Dermis blood vessel endothelial cell (primary cell): ENCODE data around the gene ACOXL. TPM values are rescaled to one million over a fixed set of nuclear protein-coding genes. Genes with fewer than 3 reads are reported as not detected.

Experiments used
- DNase-seq: peaks from one replicate; pipeline ENCODE4 v3.0.0; 2010
- total RNA-seq: library from RNA; depleted of rRNA; stranded (reverse); fragments of >200 nt; gene quantifications from 2 replicates; pipeline ENCODE4 v1.2.3, GENCODE V29; 2014

The ACOXL gene
- total RNA-seq, 1 donor from 2014 or later, result not detected

- DNase-seq, result no peak
Observed at GRCh38 chr2:111143843-111144198, 411.4 kb downstream of the ACOXL start.

DNA sequence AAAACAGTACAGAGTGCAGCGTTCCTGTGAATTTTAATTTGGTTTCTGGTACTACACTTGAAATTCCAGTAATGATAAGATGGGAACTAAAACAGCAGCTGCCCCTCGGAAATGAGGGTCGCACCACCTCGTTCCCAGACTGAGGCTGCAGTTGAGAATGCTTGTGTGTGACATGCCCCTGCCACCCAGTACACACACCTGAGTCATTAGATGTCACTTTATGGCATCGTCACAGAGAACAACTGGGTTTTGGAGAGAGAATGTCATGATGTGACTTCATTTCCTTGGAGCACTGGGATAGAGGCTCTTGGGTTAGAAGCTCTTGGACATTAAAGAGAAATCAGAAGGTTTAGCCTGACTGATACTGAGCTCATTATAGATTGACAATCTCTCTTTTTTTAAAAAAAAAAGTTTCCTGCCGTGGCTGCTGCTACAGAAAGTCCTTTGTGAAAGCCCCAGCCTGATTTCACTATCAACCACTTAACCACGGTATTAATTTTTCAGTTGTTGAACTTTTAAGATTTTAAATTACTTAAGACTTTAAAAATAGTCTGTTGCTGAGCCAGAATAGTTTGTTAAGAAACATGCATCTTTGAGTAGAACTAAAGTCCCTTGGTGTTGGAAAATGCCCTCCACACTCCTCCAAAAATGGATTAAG, 412.9 kb downstream of the ACOXL start:
- DNase-seq, result no peak

DNA sequence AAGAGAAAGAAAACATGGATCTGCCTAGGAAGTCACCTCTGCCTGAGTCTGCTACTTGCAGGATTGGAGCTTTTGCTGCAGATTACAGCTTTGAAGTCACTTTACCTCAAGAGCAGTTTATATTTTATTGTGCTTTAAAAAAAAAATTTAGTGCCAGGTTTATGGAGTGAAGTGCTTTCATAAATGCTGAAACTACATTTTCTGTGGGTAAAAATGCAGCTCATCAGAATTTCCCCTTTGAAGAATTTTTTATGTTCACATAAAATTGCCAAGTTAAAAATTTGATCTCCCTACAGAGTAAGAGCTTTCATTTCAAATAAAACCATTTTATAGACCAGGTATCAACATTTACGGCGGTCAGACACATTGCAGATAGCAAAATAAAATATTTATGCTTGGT, 413.6 kb downstream of the ACOXL start:
- DNase-seq, result no peak

DNA sequence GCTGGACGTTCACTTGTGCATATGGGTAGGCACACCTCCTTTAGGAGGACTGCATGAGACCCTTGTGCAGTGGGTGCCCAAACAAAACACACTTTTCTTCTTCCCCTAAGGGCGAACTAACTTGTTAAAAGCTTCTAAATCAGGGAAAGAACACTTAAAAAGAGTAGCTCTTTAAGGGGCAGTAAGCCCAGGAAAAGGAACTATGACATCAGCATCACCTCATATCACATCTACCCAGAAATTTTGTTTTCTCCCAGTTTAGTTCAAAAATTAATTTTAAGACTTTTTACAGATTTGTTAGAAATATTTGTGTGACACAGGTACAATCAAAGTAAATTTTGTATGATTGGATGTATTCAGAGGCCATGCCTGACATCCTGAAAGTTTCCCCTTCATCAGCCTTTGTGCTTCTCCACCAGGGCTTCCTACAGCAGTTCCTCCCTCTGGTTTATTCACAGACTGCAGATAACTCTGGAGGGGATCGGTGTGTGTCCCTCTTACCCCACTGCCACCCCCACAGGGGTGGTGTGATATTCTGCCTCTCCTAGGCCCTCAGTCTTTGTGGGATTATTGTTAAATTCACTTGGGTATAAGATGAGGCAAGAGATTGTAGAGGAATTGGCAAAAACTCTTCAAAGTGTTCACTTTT, 416.0 kb downstream of the ACOXL start:
- peak; percentile 37 for DNase-seq

DNA sequence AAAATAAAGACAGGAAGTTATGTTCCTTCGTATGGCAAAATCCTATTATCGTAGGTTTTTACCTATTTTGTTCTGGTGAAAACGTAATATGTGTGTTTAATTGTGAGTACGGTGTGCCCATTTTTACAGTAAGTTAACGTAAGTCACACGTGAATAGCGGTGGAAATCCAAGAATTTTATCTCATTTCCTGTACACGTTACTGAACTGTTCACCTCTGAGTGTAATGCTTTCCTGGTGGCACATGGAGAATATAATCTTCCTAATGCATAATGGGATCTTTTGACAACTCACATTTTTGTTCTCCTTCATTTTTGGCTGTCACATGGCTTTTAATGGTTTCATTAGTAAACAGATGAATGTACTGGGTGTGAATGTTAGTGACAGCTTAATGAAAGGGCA, 416.6 kb downstream of the ACOXL start:
- peak; percentile 92 for DNase-seq

DNA sequence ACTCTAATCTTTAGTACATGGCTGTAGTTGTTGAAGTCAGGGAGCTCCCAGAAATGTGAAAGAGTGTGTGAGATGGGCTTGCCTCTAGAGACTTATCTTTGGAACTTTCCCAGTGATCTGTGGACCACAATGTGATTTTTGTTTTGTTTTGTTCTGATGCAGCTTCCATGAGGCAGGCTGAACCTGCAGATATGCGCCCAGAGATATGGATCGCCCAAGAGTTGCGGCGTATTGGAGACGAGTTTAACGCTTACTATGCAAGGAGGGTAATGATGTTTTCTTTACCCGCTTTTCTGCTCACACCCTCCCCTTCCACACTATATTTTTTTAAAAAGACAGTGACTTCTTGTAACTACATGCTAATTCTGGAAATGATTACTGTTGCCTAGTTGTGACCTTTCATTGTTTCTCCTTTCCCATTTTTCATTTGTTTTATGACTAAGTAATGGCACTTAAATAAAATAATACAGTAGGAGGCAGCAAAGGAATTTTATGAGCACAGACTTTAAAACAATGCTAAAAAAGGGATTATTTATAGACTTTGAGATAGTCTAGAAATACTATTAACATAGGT, 417.6 kb downstream of the ACOXL start:
- peak; percentile 54 for DNase-seq

- DNase-seq, result no peak
Observed at GRCh38 chr2:111154758-111155157, 422.4 kb downstream of the ACOXL start.

GRCh38 chr2:111155610-111156009, 423.2 kb downstream of the ACOXL start:
- DNase-seq, result peak; percentile 47

- no peak for DNase-seq
Observed at GRCh38 chr2:111156529-111156928, 424.2 kb downstream of the ACOXL start.

GRCh38 chr2:111157071-111157661, 424.8 kb downstream of the ACOXL start:
- DNase-seq, result no peak

GRCh38 chr2:111157798-111158197, 425.4 kb downstream of the ACOXL start:
- no peak for DNase-seq

DNA sequence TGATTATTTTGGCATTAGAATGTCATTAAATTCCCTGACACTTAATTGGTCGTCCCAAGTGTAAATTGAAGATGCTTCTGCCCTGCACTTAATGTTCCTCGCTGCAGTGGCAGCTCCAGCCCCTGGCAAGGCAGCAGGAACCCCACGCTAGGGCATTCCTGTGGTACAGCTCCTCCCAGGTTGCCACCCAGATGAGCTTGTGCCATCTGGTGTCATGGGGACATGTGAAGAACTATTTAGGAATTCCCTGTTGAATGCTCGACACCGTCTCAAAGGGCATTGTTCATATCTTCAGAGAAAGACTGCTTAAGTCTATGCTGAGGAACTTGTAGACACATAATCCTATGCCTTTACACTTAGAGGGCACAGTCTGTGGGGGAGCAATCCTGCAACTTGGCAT, 427.3 kb downstream of the ACOXL start:
- no peak for DNase-seq

DNA sequence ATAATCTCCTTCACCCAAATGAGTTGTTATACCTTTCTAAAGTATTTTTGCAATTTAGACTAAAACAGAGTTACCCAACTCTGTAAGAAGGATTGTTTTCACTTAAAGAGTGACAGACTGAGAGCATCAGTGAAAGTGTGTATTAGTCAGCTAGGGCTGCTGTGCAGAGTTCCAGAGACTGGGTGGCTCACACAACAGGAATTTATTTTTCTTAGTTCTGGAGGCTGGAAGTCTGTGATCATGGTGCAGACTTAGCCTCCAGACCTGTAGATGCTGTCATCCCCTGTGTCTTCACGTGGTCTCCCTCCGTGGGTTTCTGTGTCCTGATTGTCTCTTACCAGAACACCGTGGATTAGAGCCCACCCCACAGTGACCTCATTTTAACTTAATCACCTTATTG, 428.4 kb downstream of the ACOXL start:
- peak; percentile 78 for DNase-seq

GRCh38 chr2:111161971-111162370, 429.6 kb downstream of the ACOXL start:
- DNase-seq, result peak; percentile 52

DNA sequence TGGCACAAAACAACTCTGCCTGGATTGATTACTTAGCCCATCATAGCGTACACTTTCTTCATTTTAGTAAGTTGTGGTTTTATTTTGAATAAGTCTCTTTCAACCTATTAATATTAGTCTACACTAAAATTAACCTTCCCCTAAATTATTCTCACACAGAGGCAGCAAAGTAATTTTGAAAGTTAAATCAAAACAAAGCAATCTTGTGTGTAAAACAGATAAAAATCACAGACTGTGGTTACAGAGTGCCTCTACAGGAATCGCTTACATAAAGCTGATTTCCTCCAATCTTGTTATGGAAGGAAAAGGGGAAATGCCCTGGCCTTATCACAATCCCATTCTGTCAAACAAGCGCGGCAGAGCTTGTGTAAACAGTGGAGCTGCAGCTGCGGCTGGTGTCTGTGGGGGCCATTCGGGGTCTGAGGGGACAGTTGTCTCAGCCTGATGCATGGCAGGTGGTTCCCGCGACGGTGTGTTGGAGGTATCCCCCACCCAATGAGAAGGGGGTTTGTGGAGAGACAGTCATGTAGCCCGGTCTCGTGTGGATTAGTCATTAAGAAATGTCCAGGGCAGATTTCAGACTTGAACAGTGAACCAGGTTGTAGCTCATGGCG, 430.5 kb downstream of the ACOXL start:
- DNase-seq, result peak; percentile 94

DNA sequence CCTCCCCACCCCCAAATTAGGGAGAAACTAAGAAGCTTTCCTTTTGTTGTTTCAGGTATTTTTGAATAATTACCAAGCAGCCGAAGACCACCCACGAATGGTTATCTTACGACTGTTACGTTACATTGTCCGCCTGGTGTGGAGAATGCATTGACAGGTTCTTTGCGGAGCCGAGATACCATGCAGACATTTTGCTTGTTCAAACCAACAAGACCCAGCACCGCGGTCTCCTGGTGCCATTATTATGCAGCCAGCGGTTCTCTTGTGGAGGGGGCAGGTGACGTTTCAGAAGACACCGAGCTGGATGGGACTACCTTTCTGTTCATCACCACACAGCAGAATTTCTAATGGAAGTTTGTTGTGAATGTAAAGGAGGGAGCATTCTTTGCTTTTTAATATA, 431.7 kb downstream of the ACOXL start:
- DNase-seq, result no peak

DNA sequence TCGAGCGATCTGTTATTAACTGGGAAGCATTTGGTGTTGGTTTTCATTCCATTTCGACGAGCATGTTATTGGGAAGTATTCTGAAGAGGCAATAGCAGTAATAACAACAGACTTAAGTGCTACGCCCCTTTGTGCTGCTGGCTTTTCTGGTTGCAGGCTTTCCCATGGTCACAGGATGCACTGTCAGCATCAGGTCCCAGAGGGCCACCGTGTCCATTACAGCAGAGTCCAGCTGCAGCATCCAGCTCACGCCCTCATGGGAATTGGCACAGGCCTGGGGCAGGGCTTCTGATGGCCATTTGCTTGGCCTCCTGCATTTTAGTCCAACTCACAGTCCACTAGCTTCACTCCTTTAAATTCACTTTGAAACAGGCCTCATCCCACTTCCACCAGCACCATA, 432.7 kb downstream of the ACOXL start:
- no peak for DNase-seq

DNA sequence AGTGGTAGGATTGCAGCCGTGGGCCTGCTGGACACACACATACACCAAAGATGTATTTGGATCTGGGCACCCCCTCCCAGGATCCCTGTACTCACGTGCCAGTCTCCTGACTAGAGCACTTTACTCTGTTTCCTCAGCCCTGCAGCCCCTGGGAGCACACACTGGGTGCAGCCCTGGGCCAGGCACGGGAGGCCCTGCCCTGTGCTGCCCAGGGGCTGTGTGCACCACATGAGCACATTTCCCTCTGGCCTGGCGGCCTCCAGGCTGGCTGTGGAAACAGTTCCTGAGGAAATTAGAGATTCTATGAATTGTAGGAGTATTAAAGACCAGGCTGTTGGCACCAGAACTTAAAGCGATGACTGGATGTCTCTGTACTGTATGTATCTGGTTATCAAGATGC, 433.7 kb downstream of the ACOXL start:
- DNase-seq, result no peak

DNA sequence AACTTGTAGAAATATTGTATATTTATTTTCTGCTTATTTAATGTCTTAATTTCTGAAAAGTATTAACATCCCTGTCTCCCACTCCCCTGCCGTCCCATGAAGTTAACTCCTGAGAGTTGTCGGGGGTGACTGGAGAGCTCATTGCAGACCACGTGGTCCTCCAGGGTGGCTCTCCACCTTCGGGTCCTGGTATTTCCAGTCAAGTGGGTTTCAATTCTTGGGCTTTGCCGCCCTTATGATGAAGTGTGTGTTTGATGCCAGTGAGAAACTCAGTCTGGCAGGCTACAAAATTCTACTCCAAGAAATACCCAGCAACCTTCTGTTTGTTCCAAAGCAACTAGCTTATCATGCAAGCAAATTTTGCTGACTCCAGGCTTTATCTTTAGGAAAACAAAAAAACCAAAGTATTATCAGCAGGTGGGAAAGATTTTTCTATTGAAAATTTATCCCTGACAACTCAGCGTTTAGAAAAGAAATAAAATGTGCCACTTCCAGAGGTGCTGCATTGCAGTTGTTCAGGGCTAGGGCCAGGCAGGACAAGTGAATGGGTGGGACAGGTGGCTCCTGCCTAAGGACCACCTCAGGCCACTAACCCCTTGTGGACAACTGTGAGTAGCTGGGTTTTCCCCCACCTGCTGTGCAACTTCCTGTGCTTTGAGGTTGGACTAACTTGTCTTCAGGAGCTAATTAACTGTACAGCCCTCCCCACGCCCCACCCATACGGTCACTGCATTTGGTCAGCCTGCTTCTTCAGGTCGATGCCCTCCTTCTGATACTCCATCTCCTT, 434.9 kb downstream of the ACOXL start:
- no peak for DNase-seq

GRCh38 chr2:111167863-111168162, 435.4 kb downstream of the ACOXL start:
- DNase-seq, result no peak
